Stimulated activated CD8-positive, alpha-beta memory T cell treated with anti-CD3 and anti-CD28 coated beads, Interleukin-7, amount 100 ng/mL, for 24 hours (primary cell): ENCODE data around the gene NHEJ1.

ENCODE experiments used
- DNase-seq: peaks from one replicate; pipeline ENCODE4 v3.0.0-alpha.2; 2020; ENCODE audit warnings: low read depth

NHEJ1 gene

GRCh38 chr2:219086196-219086595 is 74.4 kb downstream of the NHEJ1 start:
- no peak for DNase-seq

GRCh38 chr2:219084791-219085190 is 75.8 kb downstream of the NHEJ1 start:
- DNase-seq = no peak

GRCh38 chr2:219082332-219082958 is 78.2 kb downstream of the NHEJ1 start:
- no peak for DNase-seq

GRCh38 chr2:219081701-219082331 is 78.8 kb downstream of the NHEJ1 start:
- DNase-seq = no peak

GRCh38 chr2:219081096-219081495 is 79.5 kb downstream of the NHEJ1 start:
- DNase-seq = no peak

DNA sequence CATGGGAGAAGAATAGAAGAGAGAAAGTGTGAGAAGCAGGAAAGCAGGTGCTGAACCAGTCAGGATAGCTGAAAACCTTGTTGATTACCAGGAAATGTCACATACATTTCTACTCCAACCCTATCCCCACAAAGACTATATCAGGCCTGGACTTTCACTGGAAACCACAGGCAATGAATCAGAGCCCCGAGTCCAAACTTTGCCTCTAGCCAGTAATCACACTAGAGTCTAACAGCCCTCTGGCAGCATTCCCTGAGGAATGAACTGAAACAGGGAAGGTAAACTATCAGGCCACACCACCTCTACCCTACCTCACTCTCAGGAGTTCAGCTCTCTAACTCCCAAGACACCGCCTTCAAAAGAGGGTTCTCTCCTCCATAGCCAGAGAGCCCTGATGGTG is 81.2 kb downstream of the NHEJ1 start:
- DNase-seq = no peak

- no peak for DNase-seq
Observed at GRCh38 chr2:219078951-219079350, 81.7 kb downstream of the NHEJ1 start.

GRCh38 chr2:219078126-219078525 is 82.5 kb downstream of the NHEJ1 start:
- no peak for DNase-seq

DNA sequence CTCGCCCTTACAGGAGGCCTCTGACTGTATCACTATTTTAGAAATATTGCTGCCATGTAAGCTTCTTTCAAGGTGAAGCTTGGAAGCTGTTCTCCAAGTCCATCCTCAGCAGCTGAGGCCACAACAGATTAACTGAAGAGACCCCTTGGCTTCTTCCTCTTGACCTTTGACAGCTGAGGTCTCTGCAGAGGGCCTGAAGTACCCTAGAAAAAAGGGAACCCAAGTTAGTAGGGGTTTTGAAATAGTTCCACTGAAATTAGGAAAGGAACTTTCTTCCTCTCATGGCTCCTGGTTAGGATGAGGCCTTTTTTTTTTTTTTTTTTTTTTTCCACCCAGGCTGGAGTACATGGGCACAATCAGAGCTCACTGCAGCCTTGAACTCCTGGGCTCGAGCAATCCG is 84.4 kb downstream of the NHEJ1 start:
- no peak for DNase-seq

DNA sequence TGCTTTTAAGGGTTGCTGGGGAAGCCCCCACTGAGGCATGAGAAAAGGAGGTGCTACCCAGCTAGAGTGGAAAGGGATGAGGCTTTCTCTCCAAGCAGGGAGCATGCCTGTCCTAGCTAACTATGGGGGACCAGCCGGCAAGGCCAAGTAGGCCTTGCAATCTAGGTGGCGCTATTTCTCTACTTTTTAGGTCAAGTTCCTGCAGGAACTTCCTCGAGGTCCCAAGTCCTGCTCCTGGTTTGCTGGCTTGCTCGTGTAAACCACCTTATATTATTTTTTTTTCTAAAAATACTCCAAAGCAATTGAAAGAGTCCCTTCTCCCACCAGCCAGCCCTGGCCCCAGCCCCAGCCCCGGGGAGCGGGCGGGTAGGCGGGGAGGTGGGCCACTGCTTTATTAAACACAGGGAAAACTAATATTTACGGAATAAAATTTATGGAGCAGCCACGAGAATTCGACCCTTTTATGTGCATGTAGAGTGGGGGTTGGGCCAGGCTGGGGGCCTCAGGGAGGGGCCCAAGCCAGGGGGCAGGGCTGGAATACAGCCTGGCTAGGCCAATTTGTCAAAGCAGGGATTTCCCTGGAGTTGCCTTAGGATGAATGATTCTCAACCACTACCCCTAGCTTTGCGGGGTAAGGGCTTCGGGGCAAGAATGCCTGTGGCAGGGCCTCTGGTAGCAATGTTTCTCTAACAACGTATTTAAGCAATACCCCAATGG is 87.0 kb downstream of the NHEJ1 start:
- no peak for DNase-seq

- no peak for DNase-seq
Observed at GRCh38 chr2:219072741-219073250, 87.8 kb downstream of the NHEJ1 start.

DNA sequence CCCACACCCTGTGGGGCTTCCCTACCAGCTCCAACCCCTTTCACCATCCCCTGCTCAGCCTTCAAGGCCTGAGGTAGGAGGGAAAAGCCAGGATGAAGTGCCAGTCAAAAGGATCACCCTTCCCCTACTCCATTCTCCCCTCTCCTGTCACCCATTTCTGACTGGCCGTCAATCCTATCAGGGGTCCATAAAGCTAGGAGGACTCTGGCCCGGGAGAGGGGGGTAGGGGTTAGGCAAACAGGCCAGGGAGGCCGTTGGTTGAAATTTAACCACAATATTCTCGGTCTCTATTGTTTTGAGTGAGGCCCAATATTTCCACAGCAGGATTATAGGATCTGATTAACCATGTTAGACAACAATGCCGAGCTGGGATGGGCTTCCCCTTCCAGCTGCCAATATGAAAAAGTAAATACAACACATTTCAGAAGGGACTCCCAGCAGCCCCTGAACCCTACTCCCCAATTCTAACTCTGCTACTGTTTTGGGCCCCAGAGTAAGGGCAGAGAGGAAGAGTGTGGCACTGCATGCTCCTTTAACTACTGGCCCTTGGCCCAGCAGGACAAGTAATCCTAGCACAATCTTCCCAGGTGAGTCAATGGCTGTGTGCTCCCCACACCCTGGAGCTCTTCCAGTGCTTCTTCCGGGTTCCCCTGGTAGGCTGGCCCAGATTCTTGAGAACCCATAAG is 89.3 kb downstream of the NHEJ1 start:
- DNase-seq = no peak

DNA sequence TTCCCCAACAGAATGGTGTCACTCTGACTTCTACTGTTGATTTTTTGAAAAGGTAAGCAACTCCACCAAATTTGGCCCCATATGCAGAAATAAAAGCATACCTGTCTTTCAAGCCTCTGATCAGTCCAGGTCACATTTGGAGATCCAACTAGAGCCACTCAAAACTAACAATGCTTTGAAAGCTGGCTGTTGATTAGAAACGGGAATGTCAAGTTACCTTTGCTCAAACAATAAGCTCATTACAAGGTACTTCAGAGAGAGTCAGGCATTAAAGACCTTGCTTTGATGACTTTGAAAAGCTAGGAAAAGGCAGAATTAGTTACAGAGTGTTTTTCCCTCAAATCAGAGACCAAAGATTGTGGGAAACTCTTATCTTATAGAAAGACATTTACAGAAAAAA is 95.1 kb downstream of the NHEJ1 start:
- DNase-seq = no peak

- no peak for DNase-seq
Observed at GRCh38 chr2:219062081-219062480, 98.5 kb downstream of the NHEJ1 start.

GRCh38 chr2:219060821-219061791 is 99.5 kb downstream of the NHEJ1 start, which contains the start of gene IHH:
Gene IHH, minus strand, starts transcription at chr2:219060921. Its CDS starts 454 bp downstream, at chr2:219060467.
- no peak for DNase-seq

DNA sequence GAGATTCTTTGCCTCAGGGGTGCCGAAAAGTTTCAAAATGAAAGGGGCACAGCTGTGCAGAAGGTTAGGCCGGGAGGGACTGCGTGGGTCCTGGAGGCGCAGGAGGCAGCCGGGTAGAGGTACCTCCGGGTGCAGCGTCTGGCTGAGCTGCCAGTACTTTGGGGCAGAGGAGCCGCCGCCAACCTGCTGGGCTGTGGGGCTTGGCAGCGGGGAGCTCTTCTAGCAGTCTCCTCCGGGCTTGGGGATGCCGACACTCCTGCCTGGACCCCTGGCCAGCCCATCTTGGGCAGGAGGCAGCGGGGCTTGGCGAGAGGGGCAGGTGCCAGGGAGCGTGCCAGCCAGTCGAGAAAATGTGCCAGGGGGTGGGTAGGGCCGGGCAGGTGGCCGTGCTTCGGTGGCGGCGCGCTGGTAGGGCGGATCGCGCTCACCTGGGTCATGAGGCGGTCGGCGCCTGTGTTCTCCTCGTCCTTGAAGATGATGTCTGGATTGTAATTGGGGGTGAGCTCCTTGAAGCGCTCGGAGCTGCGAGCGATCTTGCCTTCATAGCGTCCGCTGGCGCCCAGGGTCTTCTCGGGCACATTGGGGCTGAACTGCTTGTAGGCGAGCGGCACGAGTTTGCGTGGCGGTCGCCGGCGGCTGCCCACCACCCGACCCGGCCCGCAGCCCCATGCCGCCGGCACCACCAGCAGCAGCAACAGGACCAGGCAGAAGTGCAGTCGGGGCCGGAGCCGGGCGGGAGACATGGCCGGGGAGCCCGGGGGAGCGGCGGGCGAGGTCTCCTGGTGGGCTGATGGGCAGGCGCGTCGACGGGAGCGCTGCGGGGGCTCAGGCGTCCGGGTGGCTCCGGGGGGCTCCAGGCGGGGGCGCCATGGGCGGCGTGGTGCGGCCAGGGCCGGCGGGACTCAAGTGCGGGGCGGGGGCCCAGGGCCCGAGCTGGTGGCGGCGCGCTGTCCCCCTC is 100.6 kb downstream of the NHEJ1 start:
- DNase-seq = no peak

DNA sequence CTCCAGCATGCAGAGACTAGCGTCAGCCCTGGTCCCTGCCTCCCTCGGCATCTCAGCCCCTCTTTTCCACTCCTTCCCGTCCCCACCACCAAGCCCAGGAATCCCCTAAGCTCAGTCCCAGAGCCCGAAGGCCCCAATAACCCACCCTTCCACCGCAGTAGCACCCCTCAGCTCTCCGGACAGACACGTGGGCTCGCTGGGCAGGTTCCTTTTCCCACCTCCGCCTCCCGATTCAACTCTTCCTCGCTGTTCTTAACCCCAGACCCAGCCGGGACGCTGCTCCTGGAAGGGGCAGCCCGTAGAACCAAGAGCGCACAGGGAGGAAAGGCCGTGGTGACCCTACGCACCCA is 101.3 kb downstream of the NHEJ1 start:
- no peak for DNase-seq

DNA sequence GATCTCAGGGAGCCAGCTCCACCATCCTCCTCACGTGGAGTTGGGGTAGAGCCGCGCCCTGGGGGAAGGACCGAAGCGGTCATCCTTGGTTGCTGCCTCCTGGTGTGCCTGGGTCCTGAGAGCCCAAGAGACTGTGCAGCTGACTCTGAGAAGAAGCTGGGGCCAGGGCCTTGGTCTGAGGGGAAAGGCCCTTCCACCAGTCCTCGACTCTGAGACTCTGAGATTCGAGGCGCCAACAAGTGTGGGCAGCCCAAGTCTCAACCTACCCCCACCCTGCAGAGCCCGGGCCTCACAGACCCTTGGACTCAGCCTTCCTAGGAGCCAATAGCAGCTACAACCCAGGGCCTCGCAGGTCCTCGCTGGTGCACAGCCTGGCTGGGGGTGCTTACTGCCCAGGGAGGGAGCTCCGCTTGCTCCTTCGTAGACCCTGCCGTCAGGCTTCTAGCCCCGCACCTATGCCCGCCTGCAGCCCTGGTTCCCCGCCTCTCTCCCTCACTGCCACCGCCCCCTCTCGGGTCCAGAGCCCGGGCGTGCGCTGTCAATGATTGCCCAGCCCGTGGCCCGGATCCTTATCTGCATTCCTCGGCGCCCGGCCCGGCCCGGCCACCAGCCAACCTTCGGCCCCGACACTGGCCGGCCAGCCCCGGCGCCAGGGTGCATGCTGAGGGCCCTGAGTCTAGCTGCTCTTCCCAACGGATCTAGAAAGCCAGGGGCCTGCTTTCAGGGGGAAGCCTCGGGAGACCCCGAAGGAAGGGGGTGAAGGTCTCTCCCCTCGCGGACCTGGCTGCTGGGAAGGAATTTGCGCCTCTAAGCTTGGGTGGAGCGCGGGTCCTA is 101.9 kb downstream of the NHEJ1 start:
- no peak for DNase-seq
